Kidney epithelial cell (primary cell): ENCODE measurements around the gene UTS2B. TPM values are rescaled to one million over a fixed set of nuclear protein-coding genes. Genes with fewer than 3 reads are reported as not detected.

Source experiments
- DNase-seq: peaks from one replicate; pipeline ENCODE4 v3.0.0-alpha.2; 2010; ENCODE audit warnings: low read depth
- H3K27me3 ChIP-seq: 2 replicates; pipeline ENCODE4 v1.6.0; 2011; ENCODE audit warnings: low read length; ENCODE audit not compliant: control insufficient read depth, insufficient read depth
- H3K36me3 ChIP-seq: 2 replicates; pipeline ENCODE4 v1.5.1; 2011; ENCODE audit warnings: low read length; ENCODE audit not compliant: control insufficient read depth, insufficient read depth
- H3K4me3 ChIP-seq: 2 replicates; pipeline ENCODE4 v1.5.1; 2011; ENCODE audit warnings: low read depth, mild to moderate bottlenecking, control low read depth, low read length
- CTCF ChIP-seq: IDR thresholded peaks from 2 replicates; pipeline ENCODE4 v1.5.1; 2011; ENCODE audit warnings: mild to moderate bottlenecking, moderate library complexity, low read length, control low read depth, inconsistent platforms; ENCODE audit not compliant: insufficient read depth, poor library complexity, severe bottlenecking
- total RNA-seq: library from RNA; depleted of rRNA; stranded (reverse); fragments of >200 nt; gene quantifications from 2 replicates; pipeline ENCODE4 v1.2.3, GENCODE V29; 2015

UTS2B gene
- total RNA-seq, 1 donor from 2014 or later = 0.46 TPM

GRCh38 chr3:191334346-191334893, 4.1 kb upstream of the UTS2B start:
- H3K36me3 ChIP-seq = no peaks in the 10 kb centered on the region
- TF ChIP-seq CTCF = no peak
- DNase-seq = no peak
- no peaks in the 10 kb centered on the region for H3K27me3 ChIP-seq
- no peak overlapping the region for H3K4me3 ChIP-seq

- Histone ChIP-seq H3K4me3 (no peak overlapping the region), H3K27me3 (no peaks in the 10 kb centered on the region), H3K36me3 (no peaks in the 10 kb centered on the region)
- DNase-seq = no peak
- no peak for TF ChIP-seq CTCF
These were observed 3.1 kb upstream of the UTS2B start for GRCh38 chr3:191333298-191333880.

- Histone ChIP-seq H3K36me3 (no peaks in the 10 kb centered on the region), H3K27me3 (no peaks in the 10 kb centered on the region), H3K4me3 (peak overlapping the region; percentile 74)
- peak; percentile 53 for DNase-seq
- TF ChIP-seq CTCF = no peak
These were observed 1.1 kb upstream of the UTS2B start for GRCh38 chr3:191331388-191331787.

- no peak for TF ChIP-seq CTCF
- Histone ChIP-seq H3K36me3 (no peaks in the 10 kb centered on the region), H3K27me3 (no peaks in the 10 kb centered on the region), H3K4me3 (peak overlapping the region; percentile 74)
- no peak for DNase-seq
These were observed 263 bp upstream of the UTS2B start for GRCh38 chr3:191330530-191331048.

GRCh38 chr3:191328962-191329653, 1.2 kb downstream of the UTS2B start, which contains the start of gene CCDC50:
Gene CCDC50 (plus strand): TSS chr3:191329394. CDS start chr3:191329675, 281 bp downstream.
- no peak for DNase-seq
- H3K27me3 ChIP-seq = no peaks in the 10 kb centered on the region

More at GRCh38 chr3:191328962-191329653, 1.2 kb downstream of the UTS2B start, which contains the start of gene CCDC50:
- Histone ChIP-seq H3K36me3 (no peaks in the 10 kb centered on the region), H3K4me3 (peak within 1 kb of the TSS; percentile 74)
- no peak for TF ChIP-seq CTCF
